ENCODE results near the gene MEGF6. TPM values are rescaled to one million over a fixed set of nuclear protein-coding genes. Genes with fewer than 3 reads are reported as not detected.

MEGF6 gene
- total RNA-seq, 3 donors from 2014 or later: 19.3 to 32.1 (median 24.2) TPM

DNA sequence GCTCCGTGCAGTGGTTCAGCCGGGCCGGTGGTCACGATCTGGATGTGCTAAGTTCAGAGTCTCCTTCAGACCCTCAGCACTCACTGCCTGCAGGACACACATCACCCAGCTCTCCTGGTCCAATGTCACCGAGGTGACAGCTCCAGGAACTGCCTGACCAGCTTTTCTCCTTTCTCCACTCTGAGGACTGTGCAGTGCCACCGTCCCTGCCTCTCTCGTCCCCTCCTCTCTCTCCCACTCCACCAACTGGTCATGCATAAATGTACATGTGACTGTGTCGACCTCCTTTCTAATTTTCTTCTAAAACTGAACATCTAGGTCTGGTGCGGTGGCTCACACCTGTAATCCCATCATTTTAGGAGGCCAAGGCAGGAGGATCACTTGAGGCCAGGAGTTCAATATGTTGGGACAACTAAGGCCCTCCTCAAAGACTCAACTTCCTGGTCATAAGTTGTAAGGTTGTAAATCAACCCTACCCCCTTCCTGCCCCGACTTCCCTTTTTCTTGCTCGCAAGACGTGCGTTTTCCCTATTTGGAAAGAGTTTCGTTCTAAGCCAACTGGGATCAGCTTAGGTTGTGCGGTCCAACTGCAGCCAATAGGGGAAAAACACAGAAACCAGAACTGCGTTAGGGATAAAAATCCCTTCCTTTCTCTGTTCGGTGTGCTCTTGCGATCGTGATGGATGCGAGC is 53.1 kb downstream of the MEGF6 start:
- no peak overlapping the region for H3K4me3 ChIP-seq
- no peak overlapping the region for H3K27ac ChIP-seq
- no peaks in the 10 kb centered on the region for H3K9me3 ChIP-seq
- no peaks in the 10 kb centered on the region for H3K4me1 ChIP-seq
- no peaks in the 10 kb centered on the region for H3K27me3 ChIP-seq
- intact Hi-C loops (cut with DNase I; ENCODE audit: low total_unique reads): no loop called here
- no peaks in the 10 kb centered on the region for H3K36me3 ChIP-seq
- DNase-seq (ENCODE audit: low spot score in 2 of 2): no peak
- TF ChIP-seq POLR2AphosphoS5 (IDR thresholded peaks at IDR 0.05): no peak
- no peak for TF ChIP-seq POLR2A (IDR thresholded peaks at IDR 0.05)
- TF ChIP-seq, protein P1, sequence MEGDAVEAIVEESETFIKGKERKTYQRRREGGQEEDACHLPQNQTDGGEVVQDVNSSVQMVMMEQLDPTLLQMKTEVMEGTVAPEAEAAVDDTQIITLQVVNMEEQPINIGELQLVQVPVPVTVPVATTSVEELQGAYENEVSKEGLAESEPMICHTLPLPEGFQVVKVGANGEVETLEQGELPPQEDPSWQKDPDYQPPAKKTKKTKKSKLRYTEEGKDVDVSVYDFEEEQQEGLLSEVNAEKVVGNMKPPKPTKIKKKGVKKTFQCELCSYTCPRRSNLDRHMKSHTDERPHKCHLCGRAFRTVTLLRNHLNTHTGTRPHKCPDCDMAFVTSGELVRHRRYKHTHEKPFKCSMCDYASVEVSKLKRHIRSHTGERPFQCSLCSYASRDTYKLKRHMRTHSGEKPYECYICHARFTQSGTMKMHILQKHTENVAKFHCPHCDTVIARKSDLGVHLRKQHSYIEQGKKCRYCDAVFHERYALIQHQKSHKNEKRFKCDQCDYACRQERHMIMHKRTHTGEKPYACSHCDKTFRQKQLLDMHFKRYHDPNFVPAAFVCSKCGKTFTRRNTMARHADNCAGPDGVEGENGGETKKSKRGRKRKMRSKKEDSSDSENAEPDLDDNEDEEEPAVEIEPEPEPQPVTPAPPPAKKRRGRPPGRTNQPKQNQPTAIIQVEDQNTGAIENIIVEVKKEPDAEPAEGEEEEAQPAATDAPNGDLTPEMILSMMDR (IDR thresholded peaks at IDR 0.05): no peak

DNA sequence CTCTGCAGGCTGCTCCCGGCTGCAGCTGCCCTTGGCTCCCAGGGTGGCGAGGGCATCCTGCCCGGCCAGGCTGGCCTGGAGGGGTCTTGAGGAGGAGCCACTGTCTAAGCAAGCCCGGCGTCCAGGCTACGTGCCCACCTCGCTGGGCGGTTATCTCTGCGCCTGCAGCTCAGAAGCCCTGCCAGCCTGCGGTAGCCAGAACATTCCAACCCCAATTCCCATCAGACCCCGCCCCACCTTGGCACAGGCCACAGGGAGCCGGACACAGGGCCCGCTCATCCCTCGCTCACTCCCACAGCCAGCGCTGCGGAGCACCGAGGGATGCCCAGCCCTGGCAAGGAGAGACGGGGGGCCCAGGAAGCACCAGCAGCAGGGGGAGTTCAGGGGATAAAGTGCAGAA is 53.9 kb downstream of the MEGF6 start:
- Histone ChIP-seq H3K36me3 (no peaks in the 10 kb centered on the region), H3K4me3 (no peak overlapping the region), H3K27ac (no peak overlapping the region), H3K4me1 (no peaks in the 10 kb centered on the region), H3K27me3 (no peaks in the 10 kb centered on the region), H3K9me3 (no peaks in the 10 kb centered on the region)
- no peak for DNase-seq (ENCODE audit: low spot score in 2 of 2)
- TF ChIP-seq POLR2A (IDR thresholded peaks at IDR 0.05): no peak
- TF ChIP-seq, protein P1 (IDR thresholded peaks at IDR 0.05): no peak
- no peak for TF ChIP-seq POLR2AphosphoS5 (IDR thresholded peaks at IDR 0.05)
- intact Hi-C loops (cut with DNase I; ENCODE audit: low total_unique reads): no loop called here

DNA sequence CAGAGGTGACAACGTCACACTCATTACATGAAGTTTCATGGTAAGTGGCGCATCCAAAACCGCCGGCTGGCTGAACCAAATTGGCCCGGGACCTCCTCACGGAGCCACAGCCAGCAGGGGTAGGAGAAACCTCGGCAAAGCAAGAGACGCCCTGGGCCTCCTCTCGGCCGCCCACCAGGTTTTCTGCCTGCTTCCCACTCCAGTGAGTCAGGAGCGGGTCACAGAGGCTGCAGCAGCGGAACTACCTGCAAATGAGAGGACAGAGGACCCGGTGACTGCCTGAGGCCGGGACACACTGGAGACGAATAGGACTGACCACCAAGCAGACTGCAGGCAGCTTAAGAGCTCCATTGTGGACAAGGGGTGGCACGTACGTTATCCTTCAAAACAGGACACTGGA is 55.0 kb downstream of the MEGF6 start:
- Histone ChIP-seq H3K27me3 (no peaks in the 10 kb centered on the region), H3K4me1 (no peaks in the 10 kb centered on the region), H3K9me3 (no peaks in the 10 kb centered on the region), H3K4me3 (no peak overlapping the region), H3K27ac (no peak overlapping the region), H3K36me3 (no peaks in the 10 kb centered on the region)
- TF ChIP-seq, protein P1 (IDR thresholded peaks at IDR 0.05): no peak
- TF ChIP-seq POLR2AphosphoS5 (IDR thresholded peaks at IDR 0.05) (no peak), POLR2A (IDR thresholded peaks at IDR 0.05) (no peak)
- DNase-seq (ENCODE audit: low spot score in 2 of 2): no peak
- intact Hi-C loops (cut with DNase I; ENCODE audit: low total_unique reads): no loop called here

DNA sequence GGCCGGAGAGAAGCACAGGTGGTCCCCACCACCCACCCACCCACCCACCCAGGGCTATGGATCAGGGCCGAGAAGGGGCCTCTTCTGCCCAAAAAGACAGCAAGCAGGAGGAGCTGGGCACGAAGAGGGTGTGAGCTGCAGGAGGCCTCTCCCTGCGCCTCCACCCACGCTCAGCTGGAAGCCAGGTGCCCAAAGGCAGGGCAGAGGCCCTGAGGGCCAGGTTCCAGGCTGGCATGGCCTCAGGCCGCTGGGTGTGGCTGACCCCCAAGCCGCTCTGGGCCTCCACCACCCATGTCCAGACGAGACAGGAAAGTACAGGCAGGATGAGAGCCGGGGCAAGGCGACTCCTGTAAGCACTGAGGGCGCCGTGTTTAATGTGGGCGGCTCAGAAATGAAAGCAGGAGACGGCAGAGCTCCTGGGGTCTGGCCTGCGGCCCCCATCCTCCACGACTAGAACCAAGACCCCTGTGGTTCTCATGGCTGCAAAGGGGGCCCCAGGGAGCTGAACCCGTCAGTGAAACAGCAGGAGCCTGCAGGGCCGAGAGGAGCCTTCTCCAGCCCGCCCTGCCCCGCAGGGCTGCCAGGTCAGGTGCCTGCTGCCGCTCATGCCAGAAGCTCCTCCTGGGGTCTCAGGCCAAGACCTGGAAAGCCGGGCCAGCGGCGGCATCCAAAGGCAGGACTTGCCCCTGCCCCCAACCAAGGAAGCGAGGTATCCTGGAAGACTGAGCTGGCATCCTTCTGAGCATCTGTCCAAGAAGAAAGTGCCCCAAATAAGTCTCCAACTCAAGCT is 56.0 kb downstream of the MEGF6 start:
- H3K36me3 ChIP-seq: no peaks in the 10 kb centered on the region
- DNase-seq (ENCODE audit: low spot score in 2 of 2): no peak
- H3K27me3 ChIP-seq: no peaks in the 10 kb centered on the region
- no peaks in the 10 kb centered on the region for H3K4me1 ChIP-seq
- TF ChIP-seq POLR2A (IDR thresholded peaks at IDR 0.05): no peak
- TF ChIP-seq, protein P1 (IDR thresholded peaks at IDR 0.05): no peak
- TF ChIP-seq POLR2AphosphoS5 (IDR thresholded peaks at IDR 0.05): no peak
- intact Hi-C loops (cut with DNase I; ENCODE audit: low total_unique reads): no loop called here
- no peak overlapping the region for H3K27ac ChIP-seq
- no peak overlapping the region for H3K4me3 ChIP-seq
- no peaks in the 10 kb centered on the region for H3K9me3 ChIP-seq

DNA sequence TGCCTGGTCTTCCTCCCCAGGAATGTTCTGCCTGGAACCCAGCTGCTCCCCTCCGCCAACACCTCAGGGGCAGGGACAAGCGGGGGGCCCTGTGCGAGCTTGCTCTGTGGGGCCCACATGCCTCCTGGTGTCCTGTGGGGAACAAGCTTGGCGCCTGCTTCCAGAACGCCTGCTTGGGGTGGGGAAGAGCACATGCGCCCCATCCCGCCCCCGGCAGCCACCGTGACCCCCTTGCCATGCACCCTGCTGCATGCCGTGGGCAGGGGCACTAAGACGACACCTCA is 57.4 kb downstream of the MEGF6 start:
- H3K4me3 ChIP-seq: peak overlapping the region in 1 of 3 donors; percentile 39
- no peaks in the 10 kb centered on the region for H3K9me3 ChIP-seq
- intact Hi-C loops (cut with DNase I; ENCODE audit: low total_unique reads): no loop called here
- no peaks in the 10 kb centered on the region for H3K4me1 ChIP-seq
- no peak for TF ChIP-seq POLR2AphosphoS5 (IDR thresholded peaks at IDR 0.05)
- TF ChIP-seq POLR2A (IDR thresholded peaks at IDR 0.05): no peak
- TF ChIP-seq, protein P1 (IDR thresholded peaks at IDR 0.05): no peak
- no peaks in the 10 kb centered on the region for H3K36me3 ChIP-seq
- H3K27ac ChIP-seq: peak overlapping the region; percentile 26 to 58
- H3K27me3 ChIP-seq: no peaks in the 10 kb centered on the region
- peak in 1 of 2 donors; percentile 68 for DNase-seq (ENCODE audit: low spot score in 2 of 2)
